ENCODE results near the gene NPHS1.
"Not testable (repeated sequence)": the region's sequence is repeated elsewhere in the genome, so short reads cannot be mapped to it uniquely, and the experiment has no call there.

NPHS1 gene

GRCh38 chr19:35805526-35806102, 46.7 kb downstream of the NPHS1 start:
- no peak overlapping the region for H2AFZ ChIP-seq (ENCODE audit: low read depth, low read length)
- H3K36me3 ChIP-seq (ENCODE audit: insufficient read depth, low read length): no peaks in the 10 kb centered on the region
- no peaks in the 10 kb centered on the region for H3K4me1 ChIP-seq (ENCODE audit: insufficient read depth, low read length)
- H3K9me3 ChIP-seq (ENCODE audit: low read length): peaks cover 1% of the 10 kb centered on the region
- H3K4me3 ChIP-seq (ENCODE audit: low read length): no peak overlapping the region
- peaks cover 7% of the 10 kb centered on the region for H3K27me3 ChIP-seq (ENCODE audit: insufficient read depth, low read length)

- Histone ChIP-seq H2AFZ (ENCODE audit: low read depth, low read length) (no peak overlapping the region), H3K4me1 (ENCODE audit: insufficient read depth, low read length) (no peaks in the 10 kb centered on the region), H3K36me3 (ENCODE audit: insufficient read depth, low read length) (no peaks in the 10 kb centered on the region), H3K4me3 (ENCODE audit: low read length) (no peak overlapping the region), H3K27me3 (ENCODE audit: insufficient read depth, low read length) (peaks cover 20% of the 10 kb centered on the region), H3K9me3 (ENCODE audit: low read length) (peaks cover 1% of the 10 kb centered on the region)
Measured at GRCh38 chr19:35801828-35802227, 50.5 kb downstream of the NPHS1 start.

GRCh38 chr19:35797663-35798062, 54.6 kb downstream of the NPHS1 start:
- Histone ChIP-seq H3K4me3 (ENCODE audit: low read length) (no peak overlapping the region), H3K9me3 (ENCODE audit: low read length) (peaks cover 1% of the 10 kb centered on the region), H3K4me1 (ENCODE audit: insufficient read depth, low read length) (no peaks in the 10 kb centered on the region), H2AFZ (ENCODE audit: low read depth, low read length) (no peak overlapping the region), H3K27me3 (ENCODE audit: insufficient read depth, low read length) (peaks cover 27% of the 10 kb centered on the region), H3K36me3 (ENCODE audit: insufficient read depth, low read length) (no peaks in the 10 kb centered on the region)

- Histone ChIP-seq H3K36me3 (ENCODE audit: insufficient read depth, low read length) (no peaks in the 10 kb centered on the region), H2AFZ (ENCODE audit: low read depth, low read length) (no peak overlapping the region), H3K4me1 (ENCODE audit: insufficient read depth, low read length) (no peaks in the 10 kb centered on the region), H3K4me3 (ENCODE audit: low read length) (no peak overlapping the region), H3K9me3 (ENCODE audit: low read length) (no peaks in the 10 kb centered on the region), H3K27me3 (ENCODE audit: insufficient read depth, low read length) (peaks cover 27% of the 10 kb centered on the region)
Measured at GRCh38 chr19:35796645-35797542, 55.4 kb downstream of the NPHS1 start.

GRCh38 chr19:35795564-35795963, 56.7 kb downstream of the NPHS1 start:
- not testable (repeated sequence) for H3K9me3 ChIP-seq (ENCODE audit: low read length); H3K4me1 ChIP-seq (ENCODE audit: insufficient read depth, low read length); H2AFZ ChIP-seq (ENCODE audit: low read depth, low read length); H3K4me3 ChIP-seq (ENCODE audit: low read length); H3K36me3 ChIP-seq (ENCODE audit: insufficient read depth, low read length)
- peaks cover 27% of the 10 kb centered on the region for H3K27me3 ChIP-seq (ENCODE audit: insufficient read depth, low read length)

- Histone ChIP-seq H2AFZ (ENCODE audit: low read depth, low read length) (no peak overlapping the region), H3K4me3 (ENCODE audit: low read length) (no peak overlapping the region), H3K36me3 (ENCODE audit: insufficient read depth, low read length) (no peaks in the 10 kb centered on the region), H3K27me3 (ENCODE audit: insufficient read depth, low read length) (peaks cover 25% of the 10 kb centered on the region), H3K4me1 (ENCODE audit: insufficient read depth, low read length) (no peaks in the 10 kb centered on the region), H3K9me3 (ENCODE audit: low read length) (no peaks in the 10 kb centered on the region)
Measured at GRCh38 chr19:35793381-35794165, 58.7 kb downstream of the NPHS1 start.

GRCh38 chr19:35792888-35793287, 59.4 kb downstream of the NPHS1 start:
- H3K9me3 ChIP-seq (ENCODE audit: low read length): no peaks in the 10 kb centered on the region
- no peaks in the 10 kb centered on the region for H3K4me1 ChIP-seq (ENCODE audit: insufficient read depth, low read length)
- no peak overlapping the region for H2AFZ ChIP-seq (ENCODE audit: low read depth, low read length)
- peaks cover 20% of the 10 kb centered on the region for H3K27me3 ChIP-seq (ENCODE audit: insufficient read depth, low read length)
- H3K4me3 ChIP-seq (ENCODE audit: low read length): no peak overlapping the region
- no peaks in the 10 kb centered on the region for H3K36me3 ChIP-seq (ENCODE audit: insufficient read depth, low read length)

GRCh38 chr19:35792312-35792711, 60.0 kb downstream of the NPHS1 start:
- Histone ChIP-seq H3K36me3 (ENCODE audit: insufficient read depth, low read length) (no peaks in the 10 kb centered on the region), H3K27me3 (ENCODE audit: insufficient read depth, low read length) (peaks cover 15% of the 10 kb centered on the region), H3K4me3 (ENCODE audit: low read length) (no peak overlapping the region), H3K4me1 (ENCODE audit: insufficient read depth, low read length) (no peaks in the 10 kb centered on the region), H2AFZ (ENCODE audit: low read depth, low read length) (no peak overlapping the region), H3K9me3 (ENCODE audit: low read length) (no peaks in the 10 kb centered on the region)

GRCh38 chr19:35791814-35792279, 60.5 kb downstream of the NPHS1 start:
- H2AFZ ChIP-seq (ENCODE audit: low read depth, low read length): no peak overlapping the region
- peaks cover 1% of the 10 kb centered on the region for H3K36me3 ChIP-seq (ENCODE audit: insufficient read depth, low read length)
- peaks cover 10% of the 10 kb centered on the region for H3K27me3 ChIP-seq (ENCODE audit: insufficient read depth, low read length)
- H3K4me3 ChIP-seq (ENCODE audit: low read length): no peak overlapping the region
- H3K4me1 ChIP-seq (ENCODE audit: insufficient read depth, low read length): no peaks in the 10 kb centered on the region
- H3K9me3 ChIP-seq (ENCODE audit: low read length): no peaks in the 10 kb centered on the region

- peaks cover 4% of the 10 kb centered on the region for H3K27me3 ChIP-seq (ENCODE audit: insufficient read depth, low read length)
- no peaks in the 10 kb centered on the region for H3K4me1 ChIP-seq (ENCODE audit: insufficient read depth, low read length)
- peaks cover 5% of the 10 kb centered on the region for H3K36me3 ChIP-seq (ENCODE audit: insufficient read depth, low read length)
- H3K4me3 ChIP-seq (ENCODE audit: low read length): no peak overlapping the region
- no peak overlapping the region for H2AFZ ChIP-seq (ENCODE audit: low read depth, low read length)
- H3K9me3 ChIP-seq (ENCODE audit: low read length): no peaks in the 10 kb centered on the region
Measured at GRCh38 chr19:35790981-35791813, 61.1 kb downstream of the NPHS1 start.

GRCh38 chr19:35789978-35790944, 62.0 kb downstream of the NPHS1 start:
- Histone ChIP-seq H3K27me3 (ENCODE audit: insufficient read depth, low read length) (no peaks in the 10 kb centered on the region), H3K9me3 (ENCODE audit: low read length) (no peaks in the 10 kb centered on the region), H2AFZ (ENCODE audit: low read depth, low read length) (no peak overlapping the region), H3K4me1 (ENCODE audit: insufficient read depth, low read length) (no peaks in the 10 kb centered on the region), H3K4me3 (ENCODE audit: low read length) (no peak overlapping the region), H3K36me3 (ENCODE audit: insufficient read depth, low read length) (peaks cover 12% of the 10 kb centered on the region)
